ENCODE results near the gene GRK5.

DNA sequence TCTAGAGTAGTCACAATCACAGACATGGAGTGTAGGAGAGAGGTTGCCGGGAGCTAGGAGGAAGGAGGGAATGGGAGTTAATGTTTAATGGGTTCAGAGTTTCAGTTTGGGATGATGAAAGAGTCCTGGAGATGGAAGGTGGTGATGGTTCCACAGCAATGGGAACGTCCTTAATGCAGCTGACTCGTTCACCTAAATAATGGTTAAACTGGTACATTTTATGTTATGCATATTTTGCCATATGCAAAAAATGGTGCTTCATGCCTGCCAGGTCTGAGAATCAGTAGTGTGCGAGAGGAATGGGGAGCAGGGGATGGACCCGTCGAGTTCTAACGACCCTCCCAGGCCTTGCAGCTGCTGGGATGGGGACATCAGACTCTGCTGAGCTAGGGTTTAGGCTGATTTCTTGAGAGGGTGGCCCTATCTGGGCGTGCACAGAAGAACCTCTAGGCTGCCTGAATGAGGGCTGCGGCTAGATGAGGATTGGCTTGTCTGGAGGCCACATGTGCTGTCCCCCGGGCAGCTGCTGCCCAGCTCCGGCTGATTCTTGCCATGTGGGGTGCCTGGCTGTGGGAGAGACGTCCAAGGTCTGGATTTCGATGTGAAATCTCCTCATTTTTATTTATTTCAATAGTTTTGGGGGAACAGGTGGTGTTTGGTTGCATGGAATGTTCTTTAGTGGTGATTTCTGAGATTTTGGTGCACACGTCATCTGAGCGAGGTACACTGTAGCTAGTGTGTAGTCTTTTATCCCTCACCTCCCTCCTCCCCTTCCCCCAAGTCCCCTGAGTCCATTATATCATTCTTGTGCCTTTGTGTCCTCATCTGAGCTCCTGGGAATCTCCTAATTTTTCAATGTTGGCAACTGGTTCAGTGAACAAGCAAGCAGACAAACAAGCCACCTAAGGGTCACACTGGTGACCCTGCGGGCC lies 116.0 kb downstream of the GRK5 start:
- TF ChIP-seq POLR2A (IDR thresholded peaks at IDR 0.05) = no peak
- TF ChIP-seq, protein P1, sequence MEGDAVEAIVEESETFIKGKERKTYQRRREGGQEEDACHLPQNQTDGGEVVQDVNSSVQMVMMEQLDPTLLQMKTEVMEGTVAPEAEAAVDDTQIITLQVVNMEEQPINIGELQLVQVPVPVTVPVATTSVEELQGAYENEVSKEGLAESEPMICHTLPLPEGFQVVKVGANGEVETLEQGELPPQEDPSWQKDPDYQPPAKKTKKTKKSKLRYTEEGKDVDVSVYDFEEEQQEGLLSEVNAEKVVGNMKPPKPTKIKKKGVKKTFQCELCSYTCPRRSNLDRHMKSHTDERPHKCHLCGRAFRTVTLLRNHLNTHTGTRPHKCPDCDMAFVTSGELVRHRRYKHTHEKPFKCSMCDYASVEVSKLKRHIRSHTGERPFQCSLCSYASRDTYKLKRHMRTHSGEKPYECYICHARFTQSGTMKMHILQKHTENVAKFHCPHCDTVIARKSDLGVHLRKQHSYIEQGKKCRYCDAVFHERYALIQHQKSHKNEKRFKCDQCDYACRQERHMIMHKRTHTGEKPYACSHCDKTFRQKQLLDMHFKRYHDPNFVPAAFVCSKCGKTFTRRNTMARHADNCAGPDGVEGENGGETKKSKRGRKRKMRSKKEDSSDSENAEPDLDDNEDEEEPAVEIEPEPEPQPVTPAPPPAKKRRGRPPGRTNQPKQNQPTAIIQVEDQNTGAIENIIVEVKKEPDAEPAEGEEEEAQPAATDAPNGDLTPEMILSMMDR (IDR thresholded peaks at IDR 0.05) = no peak
- TF ChIP-seq POLR2AphosphoS5 (IDR thresholded peaks at IDR 0.05) = no peak
- TF ChIP-seq EP300 (IDR thresholded peaks at IDR 0.05) = no peak
